Measurements from ENCODE around the gene CGB8.
"Not testable (repeated sequence)": the region's sequence is repeated elsewhere in the genome, so short reads cannot be mapped to it uniquely, and the experiment has no call there.

Gene CGB8

DNA sequence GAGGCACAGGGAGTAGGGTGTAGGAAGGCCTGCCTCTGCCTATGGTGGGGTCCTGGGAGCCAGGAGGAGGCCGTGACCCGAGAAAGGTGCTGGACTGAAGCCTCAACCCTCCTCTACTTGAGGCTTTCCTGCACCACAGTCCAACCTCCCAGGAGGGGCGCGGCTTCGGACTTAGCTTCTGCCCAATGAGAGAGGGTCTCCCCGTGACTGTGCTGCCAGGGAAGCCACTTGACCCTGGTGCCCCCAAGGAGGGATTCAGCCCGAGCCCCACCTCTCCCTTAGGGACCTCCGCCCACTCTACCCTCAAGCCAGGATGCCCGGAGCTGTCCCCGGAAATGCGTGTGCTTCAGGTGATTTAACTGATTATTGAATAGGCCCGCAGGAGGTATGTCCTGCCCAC is at the start of gene CGB8:
Gene CGB8, minus strand, starts transcription at position 101 of the 400 bp plus-strand sequence. CDS start 372 bp downstream, outside the sequence.
- DNase-seq: not testable (repeated sequence)

DNA sequence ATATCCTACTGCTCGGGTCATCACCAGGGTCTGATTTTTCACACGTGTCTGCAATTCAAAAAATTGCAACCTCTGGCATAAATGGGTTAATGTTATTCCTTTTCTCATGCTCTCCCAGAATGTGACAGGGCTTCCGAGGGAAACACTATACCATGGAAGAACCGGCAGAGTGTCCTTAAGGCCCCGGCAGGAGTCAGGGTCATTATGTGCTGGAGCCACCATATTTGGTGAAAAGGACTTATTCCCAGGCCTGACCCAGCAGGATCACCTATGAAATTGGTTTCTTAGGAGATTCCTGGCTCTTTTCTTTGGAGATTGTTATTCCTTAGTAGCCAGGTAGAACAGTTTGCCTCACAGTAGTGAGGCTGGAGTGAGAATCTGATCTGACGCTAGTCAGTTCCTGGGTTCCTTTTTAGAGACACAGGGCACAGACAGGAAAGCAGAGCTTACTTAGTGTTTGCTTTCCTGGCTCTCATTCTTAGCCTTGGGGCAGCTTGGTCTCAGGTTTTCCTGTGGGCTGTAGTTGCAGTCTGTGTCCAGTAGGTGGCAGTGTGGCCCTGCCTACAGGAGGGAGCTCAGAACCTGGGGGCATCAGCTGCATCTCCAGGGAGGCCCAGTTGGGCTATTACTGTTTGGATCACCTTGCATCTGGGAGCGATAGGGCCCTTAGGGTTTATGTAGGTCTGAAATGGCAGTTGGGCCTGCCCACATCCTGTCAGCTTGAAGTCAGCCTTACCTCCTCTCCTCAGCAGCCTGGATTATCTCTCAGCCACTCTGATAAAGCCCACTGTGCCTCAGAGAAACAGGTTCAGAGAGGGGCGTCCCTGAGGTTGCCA is 48.8 kb upstream of the CGB8 start:
- peak; percentile 15 to 81 for DNase-seq

DNA sequence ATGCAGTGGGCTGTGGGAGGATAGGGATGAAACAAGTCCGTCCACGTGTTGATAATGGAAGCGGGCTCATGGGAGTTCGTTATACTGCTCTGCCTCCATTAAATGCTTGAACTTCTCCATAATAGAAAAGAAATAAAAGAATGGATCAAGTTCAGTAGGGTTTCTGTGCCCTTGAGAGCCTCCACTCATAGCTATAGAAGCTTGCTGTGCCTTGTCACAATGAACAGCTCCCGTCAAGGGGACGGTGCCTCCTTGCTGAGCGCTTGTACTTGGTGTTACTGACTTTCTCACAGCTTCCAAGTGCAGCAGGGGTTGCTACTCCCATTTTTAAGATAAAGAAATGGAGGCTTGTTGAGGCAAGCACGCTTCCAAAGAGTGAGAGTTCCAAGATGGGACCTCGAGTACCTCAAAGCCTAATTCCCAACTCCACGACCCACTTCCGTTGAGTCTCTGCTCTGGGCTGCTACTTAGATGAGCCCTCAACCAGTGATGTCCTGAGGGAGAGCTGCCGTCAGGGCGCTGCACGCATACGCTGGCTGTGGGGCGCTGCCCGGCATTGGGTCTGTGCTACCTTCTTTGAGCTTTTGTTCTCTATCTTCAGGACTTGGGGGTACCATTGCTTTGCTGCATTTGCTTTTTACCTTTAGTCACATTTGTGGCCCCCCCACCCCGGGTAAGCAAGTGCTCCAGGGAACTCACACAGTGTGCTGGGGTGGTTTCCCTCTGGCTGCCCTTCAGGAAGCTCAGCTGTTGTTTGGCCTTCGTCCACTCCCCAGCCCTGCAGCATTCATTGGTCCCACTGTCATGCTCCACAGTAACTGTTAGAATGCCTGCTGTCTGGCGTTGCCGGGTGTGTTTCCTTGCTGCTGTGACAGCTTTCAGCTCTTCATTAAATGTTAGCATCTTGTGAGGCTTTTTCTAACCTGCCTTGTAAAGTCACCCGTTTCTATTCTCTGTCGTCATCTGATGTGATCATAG is 45.9 kb upstream of the CGB8 start:
- no peak for DNase-seq

DNA sequence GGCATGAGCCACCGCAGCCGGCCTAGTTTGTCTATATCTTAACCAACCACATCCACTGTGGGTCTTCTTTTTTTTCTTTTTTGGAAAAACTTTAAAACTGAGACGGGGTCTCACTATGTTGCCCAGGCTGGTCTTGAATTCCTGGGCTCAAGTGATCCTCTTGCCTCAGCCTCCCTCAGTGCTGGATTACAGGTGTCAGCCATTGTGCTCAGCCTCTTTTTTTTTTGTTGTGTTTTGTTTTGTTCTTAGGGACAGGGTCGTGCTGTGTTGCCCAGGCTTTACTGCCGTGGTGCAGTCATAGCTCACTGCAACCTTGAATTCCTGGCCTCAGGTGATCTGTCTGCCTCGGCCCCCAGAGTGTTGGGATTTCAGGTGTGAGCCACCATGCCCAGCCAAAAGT is 43.8 kb upstream of the CGB8 start:
- no peak for DNase-seq

- DNase-seq: no peak
These were observed 42.6 kb upstream of the CGB8 start for GRCh38 chr19:49091391-49092038.

DNA sequence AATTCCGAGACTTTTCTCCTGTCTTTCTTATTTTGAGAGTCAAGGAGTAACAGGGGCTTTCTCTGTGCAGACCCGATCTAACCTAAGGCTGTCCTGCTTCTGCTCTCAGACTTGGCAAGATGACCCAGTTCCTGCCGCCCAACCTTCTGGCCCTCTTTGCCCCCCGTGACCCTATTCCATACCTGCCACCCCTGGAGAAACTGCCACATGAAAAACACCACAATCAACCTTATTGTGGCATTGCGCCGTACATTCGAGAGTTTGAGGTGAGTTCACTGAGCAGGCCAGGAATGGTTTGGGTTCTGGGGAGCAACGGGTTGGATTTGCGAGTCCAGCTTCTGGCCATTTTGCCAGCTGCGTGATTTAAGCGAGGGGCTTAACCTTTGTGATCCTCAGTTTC is 37.4 kb upstream of the CGB8 start:
- DNase-seq: no peak

DNA sequence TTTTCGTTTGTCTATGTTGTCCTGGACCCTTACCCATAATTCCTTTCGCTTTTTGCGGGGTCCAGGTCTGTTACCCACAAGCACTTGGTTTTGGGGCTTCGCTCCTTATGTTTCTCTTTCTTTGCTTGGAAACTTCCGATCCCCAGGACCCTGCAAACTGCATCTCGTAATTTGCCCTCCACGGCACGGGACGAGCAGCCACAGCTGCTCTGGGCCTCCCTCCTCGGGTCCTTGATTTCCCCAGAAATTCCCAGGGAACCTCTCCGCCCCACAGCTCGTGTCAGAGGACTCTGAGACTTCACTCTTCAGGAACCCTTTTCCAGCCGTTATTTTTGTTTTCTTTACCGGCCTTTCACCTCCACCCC is 36.9 kb upstream of the CGB8 start:
- no peak for DNase-seq

GRCh38 chr19:49085020-49085867 is 36.3 kb upstream of the CGB8 start, which contains the start of gene SNRNP70:
SNRNP70 (plus strand) TSS chr19:49085451; CDS start chr19:49086415, 964 bp downstream.
- DNase-seq: peak; percentile 95 to 99

- no peak for DNase-seq
These were observed 35.5 kb upstream of the CGB8 start for GRCh38 chr19:49084206-49085019.

- DNase-seq: no peak
These were observed 32.4 kb upstream of the CGB8 start for GRCh38 chr19:49081273-49081672.

DNA sequence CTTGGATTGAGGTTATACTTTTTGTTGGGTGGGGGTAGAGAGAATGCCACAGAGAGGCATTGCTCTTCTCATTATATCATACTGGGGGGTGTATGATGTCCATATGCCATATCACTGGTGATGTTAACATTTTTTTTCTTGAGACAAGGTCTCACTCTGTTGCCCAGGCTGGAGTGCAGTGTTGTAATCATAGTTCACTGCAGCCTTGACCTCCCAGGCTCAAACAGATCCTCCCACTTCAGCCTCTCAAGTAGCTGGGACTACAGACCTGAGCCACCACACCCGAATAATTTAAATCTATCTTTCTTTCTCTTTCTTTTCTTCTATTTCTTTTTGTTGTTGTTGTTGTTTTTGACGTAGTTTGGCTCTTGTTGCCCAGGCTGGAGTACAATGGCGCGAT is 31.5 kb upstream of the CGB8 start:
- no peak for DNase-seq

DNA sequence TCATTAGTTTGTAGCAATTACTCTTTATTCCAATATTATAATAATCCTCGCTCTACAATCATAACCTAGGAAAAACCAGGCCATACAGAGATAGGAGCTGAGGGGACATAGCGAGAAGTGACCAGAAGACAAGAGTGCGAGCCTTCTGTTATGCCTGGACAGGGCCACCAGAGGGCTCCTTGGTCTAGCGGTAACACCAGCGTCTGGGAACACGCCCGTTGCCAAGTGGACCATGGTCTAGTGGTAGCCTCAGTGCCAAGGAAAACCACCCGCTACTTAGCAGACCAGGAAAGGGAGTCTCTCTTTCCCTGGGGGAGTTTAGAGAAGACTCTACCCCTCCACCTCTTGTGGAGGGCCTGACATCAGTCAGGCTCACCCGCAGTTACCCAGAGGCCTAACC is 26.0 kb upstream of the CGB8 start:
- DNase-seq: not testable (repeated sequence)

DNA sequence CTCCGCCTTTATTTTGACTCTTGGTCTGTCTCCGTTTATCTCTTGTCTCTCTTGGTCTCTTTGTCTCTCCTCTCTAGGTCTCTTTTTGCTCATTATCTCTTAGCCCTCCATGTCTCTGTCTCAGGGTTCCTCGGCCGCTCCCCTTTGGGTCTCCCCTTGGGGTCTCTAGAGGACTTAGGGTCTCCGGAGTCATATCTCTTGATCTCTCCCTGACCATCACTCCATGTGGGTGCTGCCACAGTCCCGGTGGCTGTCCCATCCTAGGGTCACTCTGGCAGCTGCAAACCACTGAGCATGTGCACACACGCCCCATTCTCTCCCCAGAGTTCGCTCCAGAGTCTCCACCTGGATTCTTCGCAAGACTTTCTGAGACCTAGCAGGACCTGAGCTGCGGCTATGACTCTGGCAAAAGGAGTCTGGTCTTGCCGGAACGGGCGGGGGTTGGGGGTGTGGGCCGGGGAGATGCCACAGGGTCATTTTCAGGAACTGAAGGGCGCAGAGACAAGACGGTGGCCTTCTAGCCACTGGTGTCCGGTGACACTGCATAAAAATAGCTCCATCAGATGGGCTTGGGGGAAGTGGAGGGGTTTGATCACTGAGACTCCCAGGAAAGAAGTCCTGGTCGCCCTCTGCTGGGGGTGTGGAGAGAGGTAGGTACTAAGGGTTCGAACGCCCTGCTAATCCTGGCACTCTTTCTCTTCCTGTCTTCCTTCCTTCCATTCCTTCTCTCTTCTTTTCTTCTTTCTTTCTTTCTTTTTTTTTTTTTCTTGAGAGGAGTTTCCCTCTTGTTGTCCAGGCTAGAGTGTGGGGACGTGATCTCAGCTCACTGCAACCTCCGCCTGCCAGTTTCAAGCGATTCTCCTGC is 24.8 kb upstream of the CGB8 start:
- no peak for DNase-seq

DNA sequence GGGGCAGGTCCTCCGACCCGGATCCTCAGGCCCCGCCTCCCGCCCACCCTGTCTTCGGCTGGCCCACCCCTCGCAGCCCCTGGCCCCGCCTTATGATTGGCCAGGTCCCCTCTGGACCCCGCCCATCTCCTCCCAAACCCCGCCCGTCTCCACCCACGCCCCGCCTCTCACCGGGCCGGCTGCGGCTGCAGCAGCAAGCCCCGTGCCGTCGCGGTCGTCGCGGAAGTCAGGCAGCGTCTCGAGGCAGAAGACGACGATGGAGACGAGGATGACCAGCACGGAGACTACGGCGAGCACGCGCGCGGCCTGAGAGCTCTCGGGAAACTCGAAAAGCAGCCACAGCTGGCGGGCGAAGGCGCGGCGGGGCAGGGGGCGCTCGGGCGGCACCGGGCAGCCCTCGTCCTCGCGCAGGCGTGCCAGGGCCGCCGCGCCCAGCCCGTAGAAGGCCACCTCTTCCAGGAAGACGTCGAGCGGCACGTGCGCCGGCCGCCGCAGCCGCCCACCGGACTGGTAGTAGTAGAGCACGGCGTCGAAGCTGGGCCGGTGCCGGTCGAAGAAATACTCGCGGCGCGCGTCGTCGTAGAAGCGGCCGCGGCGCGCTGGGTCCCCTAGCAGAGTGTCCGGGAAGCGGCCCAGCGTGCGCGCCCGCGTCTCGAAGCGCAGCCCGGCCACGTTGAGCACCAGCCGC is 23.1 kb upstream of the CGB8 start:
- no peak for DNase-seq

- no peak for DNase-seq
These were observed 21.5 kb upstream of the CGB8 start for GRCh38 chr19:49070416-49070815.

DNA sequence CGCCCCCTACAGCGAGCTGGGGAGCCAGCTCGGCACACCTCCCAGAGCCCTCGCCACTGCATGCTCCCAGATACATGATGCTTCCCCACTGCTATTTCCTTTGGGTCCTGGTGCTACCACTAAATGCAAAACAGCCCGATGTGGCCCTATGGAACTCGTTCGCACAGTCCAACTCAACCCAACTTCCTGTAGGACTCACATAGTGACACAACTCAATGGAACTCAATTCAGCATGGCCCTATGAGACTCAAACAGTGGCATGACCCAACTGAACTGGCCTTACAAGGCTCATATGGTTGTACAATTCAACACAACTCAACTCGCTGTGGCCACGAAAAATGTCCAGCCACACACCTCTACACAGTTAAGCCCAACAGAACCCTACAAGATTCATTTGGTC is 20.1 kb upstream of the CGB8 start:
- DNase-seq: no peak

DNA sequence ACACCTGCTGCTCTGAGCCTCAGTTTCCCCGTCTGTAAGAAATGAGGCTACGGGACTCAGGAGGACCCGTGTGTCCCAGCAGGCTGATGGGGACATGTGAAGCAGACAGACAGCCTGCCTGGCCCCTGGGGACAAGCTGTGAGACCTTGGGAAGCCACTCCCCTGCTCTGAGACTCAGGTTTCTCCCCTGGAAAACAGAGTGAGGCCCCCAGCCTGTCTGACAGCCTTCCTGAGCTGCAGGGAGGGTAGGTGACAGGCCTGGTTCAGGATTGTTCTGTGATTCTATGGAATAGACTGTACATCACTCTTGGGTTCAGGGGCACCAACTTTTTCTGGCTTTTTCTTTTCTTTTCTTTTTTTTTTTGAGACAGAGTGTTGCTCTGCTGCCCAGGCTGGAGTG is 18.6 kb upstream of the CGB8 start:
- DNase-seq: no peak

- no peak for DNase-seq
These were observed 17.1 kb upstream of the CGB8 start for GRCh38 chr19:49065905-49066512.

Data from bone marrow (tissue), 2 donors.